Medulla oblongata (tissue), 1 donor: ENCODE measurements around the gene FLNC.

Experiments
- DNase-seq: peaks from one replicate; pipeline ENCODE4 v3.0.0-alpha.2; 2015; ENCODE audit errors: extremely low spot score

The FLNC gene

DNA sequence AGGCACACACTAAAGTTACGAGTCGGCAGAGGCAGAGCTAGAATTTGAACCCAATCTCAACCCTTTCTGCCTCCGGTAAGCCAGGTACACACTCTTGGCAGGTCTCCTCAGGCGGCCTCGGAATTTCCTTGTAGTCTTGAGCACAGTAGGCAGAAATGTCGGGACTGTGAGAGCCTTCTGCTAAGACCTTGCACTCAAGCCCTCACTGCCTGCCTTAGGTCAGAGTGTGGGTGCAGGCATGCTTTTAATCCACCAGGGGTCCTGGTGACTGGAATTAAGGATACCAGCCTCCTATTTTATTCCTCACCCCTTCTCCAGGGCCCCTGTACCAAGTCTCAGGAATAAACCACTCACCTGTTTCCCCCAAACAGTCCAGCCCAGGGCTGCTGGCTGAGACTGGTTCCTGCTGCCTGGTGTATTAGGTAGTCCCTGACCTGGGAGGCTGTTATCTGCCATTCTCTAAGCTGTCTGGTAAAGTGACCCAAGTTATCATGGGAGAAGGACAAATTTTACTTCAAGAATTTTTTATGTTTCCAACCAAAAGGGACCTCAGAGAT is 33.3 kb downstream of the FLNC start:
- DNase-seq: no peak

DNA sequence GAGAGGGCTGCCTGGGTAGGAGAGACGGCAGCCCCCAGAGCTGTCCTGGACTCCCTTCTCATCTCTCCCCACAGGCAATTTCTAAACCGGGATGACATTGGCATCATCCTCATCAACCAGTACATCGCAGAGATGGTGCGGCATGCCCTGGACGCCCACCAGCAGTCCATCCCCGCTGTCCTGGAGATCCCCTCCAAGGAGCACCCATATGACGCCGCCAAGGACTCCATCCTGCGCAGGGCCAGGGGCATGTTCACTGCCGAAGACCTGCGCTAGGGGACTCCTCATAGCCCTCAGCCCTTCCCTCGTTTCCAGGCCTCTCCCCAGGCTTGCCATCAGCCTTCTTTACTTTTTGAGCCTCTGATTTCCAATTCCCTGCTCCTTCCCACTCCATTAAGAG is 35.1 kb downstream of the FLNC start:
- no peak for DNase-seq

DNA sequence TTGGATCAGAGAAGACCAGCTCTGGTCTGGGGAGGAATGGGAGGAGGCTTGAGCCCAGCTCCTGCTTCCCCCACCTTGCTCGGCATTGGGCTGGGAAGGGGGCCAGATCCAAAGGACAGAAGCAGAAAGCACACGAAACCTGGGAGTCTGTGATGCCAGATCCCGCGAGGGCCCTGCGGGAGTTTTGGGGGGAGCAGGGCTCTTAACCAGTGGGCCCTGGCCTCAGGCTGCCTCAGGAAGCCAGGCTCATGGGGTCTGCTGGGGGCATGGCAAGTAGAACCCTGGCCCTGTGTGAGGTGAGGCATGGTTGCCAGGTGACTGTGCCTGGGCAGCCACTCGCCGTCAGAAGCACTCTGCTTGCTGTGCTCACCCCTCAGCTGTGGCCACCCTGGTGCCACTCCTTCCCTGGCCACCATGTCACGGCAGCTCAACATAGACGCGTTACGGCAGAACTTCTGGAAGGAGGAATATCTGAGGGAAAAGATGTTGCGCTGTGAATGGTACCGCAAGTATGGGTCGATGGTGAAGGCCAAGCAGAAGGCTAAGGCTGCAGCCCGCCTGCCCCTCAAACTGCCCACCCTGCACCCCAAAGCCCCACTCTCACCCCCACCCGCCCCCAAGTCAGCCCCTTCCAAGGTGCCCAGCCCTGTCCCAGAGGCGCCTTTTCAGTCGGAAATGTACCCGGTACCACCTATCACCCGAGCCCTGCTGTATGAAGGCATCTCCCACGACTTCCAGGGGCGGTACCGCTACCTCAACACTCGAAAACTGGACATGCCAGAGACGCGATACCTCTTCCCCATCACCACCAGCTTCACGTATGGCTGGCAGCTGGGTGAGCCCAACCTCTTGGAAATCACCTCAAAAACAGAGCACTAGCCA is 36.0 kb downstream of the FLNC start:
- no peak for DNase-seq

DNA sequence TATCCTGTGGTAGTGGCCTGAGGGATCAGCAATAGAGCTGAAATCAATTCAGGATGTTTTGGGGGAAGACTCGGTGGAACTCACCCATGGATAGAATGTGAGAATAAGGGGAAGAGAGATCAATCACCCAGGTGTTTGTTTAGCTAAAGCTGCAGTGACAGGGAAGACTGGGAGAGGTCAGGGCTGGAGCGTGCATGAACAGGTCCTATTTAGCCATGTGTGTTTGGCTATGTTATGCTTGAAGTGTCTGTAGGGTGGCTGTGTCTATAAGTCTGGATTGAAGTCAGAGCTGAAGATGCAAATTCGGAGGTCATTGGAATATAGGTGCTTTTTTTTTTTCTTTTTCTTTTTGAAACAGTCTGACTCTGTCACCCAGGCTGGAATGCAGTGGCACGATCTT is 37.0 kb downstream of the FLNC start:
- no peak for DNase-seq

DNA sequence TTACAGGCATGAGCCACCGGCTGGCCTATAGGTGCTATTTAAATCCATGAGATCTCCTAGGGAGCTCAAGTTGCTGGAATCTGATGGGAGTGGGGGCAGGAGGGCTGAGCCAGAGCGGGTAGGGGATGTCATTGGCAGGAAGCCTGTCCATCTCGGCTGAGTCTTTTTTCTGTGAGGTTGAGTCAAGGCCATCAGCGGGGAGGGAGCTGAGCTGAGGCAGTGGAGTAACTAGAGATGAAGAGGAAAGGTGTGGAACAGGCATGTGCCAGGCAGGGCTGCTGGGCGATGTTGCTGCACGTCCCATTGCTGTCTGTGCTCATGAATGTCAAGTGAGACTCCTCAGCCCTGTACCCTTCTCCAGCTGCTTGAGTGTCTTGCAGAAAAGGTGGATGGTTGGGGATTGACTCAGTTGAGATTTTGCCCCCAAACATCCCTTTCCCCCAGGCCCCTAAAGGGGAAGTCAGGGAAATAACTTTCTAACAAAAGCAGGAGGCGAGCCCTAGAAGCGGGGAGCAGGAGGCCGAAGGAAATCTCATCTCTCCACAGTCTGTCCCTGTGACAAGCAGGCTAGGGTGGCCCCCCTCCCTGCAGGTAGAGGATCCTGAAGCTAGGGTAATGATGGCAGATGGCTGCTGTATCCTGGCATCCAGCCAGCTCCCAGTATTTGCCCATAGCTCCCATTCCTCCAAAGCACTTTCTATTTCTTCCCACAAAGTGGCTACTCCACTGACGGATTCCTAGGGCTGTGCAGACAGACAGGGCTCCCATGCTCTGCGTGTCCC is 37.8 kb downstream of the FLNC start:
- DNase-seq: no peak

DNA sequence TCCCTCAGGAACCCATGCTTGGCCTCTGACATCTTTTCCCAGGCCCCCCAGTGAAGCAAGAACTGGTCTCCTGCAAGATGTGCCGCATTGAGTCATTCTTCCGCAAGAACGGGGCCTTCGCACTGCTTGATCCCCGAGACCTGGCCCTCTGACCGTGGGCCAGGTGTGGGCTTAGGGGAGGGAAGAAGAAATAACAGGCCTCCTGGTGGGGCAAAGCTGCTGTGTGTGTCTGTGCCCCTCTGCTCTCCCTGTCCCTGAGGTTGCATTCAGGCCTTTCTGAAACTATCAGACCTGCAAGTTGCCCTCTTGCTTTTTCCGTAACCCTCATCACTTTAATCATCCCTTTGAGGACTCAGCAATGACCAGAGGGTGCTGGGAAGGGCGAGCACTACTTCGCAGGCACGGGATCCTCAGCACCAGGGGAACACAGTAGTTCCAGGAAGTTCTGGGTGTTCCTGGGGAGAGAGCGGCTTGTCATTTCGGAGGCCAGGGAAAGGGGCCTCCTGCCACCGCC is 38.5 kb downstream of the FLNC start:
- no peak for DNase-seq

DNA sequence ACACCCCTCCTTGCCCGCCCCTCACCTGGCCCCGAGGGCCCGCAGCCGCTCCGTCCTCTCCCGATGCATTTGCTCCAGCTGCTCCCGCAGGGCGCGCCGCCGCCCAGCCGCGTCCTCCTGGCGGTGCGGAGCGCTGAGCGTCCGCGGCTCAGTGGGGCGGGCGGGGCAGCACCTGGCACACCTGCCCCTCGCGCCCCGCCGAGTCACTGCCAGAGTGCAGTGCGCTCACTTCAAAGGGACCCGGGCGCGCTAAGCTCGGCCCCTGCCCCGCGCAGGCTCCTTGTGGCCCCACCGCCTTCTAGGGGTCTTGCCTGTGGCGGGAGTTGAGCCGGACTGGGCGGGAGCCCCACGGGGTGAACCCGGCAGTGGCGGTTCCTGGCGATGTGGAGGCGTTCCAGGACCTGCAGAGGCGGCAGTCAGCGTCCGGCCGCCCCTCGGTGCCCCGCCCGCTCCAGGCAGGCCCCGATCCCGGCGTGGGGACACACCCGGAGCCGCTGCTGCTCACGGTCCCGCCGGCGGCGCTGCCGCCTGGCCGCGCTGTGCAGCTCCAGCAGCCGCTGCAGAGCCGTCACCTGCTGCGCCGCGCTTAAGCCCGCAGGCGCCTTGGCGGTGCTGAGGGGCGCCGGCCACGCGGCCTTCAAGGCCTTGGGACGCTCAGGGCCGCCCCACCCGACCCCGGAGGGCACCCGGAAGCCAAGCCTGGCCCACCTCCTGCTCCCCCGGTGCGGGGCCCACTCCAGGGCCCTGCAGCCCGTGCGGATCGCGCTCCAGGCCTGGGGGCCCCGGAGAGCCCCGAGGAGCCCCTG is 39.1 kb downstream of the FLNC start:
- DNase-seq: peak; percentile 34

DNA sequence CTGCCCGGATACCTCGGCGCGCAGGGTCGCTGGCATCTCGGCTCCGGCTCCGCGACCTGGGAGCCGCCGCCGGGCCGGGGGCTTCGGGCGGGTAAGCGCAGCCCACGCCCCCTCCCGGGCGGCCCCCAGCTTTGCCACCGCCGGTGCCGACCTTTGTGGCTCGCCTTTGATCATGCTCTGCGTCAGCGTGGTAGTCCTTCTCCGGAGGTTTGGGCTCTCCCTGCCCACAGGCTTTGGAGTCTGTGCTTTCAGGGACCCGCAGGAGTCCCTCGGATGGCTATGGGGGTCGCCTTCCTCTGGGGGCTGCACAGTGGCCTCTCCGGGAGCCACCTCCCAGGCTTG is 39.7 kb downstream of the FLNC start:
- no peak for DNase-seq

DNA sequence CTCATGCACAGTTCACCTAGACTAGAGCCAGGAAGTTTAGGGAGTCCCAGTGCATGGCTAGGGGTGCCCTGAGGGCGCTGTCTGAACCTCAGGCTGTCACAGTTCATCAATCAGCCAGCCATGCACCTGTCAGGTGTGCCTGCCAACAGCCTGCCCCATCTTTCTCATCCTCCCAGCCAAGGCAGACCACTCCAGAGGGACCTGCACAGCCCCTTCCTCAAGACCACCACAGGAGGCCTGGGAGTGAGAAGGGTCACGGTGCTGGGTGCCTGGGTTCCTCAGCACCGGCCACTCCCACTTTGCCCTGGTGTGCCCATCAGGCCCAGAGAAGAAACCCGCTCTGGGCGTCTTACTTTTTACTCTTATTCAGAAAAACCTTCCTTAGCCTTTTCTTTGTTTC is 40.8 kb downstream of the FLNC start:
- DNase-seq: no peak

DNA sequence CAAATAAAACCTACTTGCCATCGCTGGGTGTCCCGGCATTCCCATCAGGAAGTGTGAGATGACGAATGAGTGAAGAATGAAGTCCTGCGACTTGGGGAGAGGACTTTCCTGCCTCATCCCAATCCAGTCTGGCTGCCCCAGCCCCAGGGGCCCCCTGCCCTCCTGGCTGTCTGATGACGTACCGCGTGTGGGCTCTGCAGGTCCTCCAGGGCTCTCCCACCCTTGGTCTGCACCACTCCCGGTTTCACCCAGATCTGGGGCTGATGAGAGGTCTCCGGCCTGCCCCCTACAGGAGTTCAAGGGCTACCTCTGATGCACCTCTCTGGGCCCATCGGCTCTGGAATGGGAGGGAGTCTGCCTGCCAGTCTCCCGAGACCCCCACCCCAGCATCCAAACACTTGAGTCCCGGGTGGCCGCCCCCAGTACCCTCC is 42.2 kb downstream of the FLNC start:
- DNase-seq: no peak

DNA sequence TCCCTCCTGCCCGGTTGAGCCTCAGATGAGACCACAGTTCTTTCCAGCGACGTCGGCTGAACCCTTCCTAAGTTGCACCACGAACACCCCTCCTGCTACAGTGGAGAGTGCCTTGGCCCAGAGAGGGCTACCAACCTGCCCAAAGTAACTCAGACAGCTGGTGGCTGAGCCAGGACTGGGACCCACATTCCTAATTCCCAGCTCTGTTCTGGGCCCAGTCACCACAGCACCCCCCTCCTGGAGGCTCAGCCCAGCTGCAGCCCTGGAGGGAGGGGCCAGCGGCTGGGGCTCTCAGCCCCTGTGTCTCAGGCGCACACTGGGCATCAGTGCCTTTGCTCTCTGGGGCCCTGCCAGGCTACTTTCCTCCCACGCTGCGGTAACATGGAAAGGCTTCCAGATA is 43.0 kb downstream of the FLNC start:
- no peak for DNase-seq

DNA sequence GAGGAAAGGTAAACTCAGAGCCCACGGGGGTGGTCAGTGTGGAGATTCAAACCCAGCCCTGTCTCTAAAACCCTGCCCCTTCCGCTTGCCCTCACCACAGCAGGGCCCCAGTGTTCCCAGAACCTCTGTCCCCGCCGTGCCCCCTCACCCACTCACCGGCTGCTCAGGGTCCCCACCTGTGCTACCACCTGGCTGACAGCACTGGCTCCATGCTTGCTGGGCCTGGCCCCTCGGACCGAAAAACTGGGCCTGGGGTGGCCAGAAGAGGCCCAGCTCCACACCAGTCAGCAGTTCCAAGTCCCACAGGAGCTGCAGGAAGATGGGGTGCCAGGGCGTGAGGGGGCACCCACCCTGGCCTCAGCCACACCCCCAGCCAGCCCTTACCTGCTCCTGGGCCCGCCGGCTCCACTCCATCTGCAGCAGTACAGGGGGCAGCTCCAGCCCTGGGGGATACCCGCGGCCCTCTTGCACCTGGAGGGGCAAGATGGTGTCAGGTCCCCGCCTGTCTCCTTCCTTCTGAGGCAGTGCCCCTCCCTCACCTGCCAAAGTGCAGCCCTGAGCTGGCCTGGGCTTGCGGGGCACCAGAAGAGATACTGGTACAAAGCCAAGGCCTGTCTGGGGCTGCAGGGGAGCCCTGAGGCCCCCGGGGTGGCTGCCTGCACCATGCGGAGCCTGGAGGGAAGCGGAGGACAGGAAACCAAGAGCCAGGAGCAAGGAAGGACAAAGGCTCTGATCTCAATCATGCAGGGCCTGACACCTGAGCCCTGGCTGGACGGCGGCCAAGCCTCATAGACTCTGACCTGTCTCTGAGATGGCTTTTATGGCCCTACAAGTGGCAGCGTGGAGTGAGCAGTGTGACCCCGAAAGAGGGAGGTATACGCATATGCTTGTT is 44.2 kb downstream of the FLNC start:
- no peak for DNase-seq

DNA sequence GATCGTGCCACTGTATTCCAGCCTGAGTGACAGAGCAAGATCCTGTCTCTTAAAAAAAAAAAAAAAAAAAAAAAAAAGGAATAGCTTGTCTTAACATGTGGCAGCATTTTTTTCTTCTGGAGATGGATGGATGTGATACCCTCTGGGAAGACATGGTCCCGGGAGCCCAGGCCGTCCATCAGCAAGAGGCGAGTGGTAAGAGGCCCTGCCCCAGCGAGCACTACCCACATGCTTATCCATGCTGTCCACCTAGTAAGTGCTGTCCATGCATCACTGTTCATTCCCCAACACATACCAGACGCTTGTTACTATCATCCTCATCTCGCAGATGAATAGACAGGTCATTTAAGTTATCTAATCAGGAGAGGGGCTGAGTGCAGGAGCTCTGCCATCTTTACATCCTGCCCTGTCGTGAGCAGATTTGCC is 45.3 kb downstream of the FLNC start:
- no peak for DNase-seq

DNA sequence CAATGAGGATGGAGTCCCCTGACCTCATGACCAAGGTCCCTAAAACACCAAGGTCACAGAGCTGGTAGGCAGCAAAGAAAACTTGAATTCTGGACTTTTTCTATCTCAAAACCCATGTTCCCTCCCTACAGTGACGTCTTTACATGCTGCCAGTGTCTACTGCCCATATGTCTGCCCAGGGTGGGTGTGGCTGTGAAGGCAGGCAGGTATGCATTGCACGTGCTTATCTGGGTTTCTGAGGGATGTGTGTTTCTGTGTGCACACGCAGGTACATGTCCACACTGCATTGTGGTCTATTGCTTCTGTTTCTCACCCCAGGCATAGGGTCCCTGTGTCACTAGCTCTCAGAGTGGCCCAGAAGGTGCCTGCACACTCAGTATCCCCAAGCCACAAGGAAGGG is 45.9 kb downstream of the FLNC start:
- no peak for DNase-seq

DNA sequence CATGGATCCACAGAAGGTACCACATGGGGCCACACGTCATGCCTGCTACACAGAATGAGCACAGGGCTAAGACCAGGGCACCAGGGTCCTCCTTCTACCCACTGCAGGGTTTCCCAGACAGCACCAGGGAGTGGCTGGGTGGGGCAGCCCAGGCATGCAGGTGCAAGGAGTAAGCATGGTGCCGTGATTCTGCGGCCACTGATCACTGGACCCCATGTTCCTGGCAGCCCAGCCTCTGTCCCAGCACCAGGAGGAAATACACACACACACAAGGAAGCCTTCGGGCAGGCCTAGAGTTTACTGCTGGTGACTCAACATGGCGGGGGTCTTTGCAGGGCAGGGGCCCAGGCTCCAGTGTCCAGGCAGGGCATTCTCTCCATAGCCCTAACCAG is 46.4 kb downstream of the FLNC start:
- no peak for DNase-seq

DNA sequence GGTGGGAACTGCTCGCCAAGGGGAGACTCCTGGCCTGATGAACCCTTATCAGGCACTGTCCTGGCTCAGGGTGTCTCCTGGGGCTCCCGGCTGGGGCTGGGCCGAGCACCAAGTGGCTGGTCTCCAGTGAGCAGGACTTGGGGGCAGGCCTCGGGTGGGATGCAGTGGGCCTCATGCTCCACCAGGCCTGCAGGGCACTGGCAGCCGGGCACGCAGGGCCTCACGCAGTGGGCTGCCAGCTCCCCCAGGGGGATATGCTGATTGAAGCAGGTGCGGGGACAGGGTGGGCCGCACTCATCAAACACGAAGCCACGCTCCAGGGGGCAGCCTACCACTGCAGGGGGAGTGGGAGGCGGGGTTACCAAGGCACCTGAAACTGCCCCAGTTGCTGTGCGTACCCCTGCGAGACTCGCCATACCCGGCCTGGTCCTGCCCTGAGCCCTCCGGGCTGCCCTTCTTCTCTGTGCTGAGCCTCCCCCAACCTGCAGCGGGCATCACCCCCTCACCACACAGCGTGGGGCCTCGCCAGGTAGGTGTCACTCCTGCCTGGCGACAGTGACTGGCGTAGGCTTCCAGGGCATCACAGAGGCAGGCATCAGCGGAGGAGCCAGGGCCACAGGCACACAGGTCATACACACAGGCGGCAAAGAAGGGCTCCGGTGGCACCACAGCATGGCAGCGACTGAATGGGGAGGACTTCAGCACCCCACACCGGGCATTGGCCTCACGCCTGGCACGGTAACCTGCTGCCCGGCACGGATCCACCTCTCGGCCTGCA is 47.0 kb downstream of the FLNC start:
- no peak for DNase-seq

DNA sequence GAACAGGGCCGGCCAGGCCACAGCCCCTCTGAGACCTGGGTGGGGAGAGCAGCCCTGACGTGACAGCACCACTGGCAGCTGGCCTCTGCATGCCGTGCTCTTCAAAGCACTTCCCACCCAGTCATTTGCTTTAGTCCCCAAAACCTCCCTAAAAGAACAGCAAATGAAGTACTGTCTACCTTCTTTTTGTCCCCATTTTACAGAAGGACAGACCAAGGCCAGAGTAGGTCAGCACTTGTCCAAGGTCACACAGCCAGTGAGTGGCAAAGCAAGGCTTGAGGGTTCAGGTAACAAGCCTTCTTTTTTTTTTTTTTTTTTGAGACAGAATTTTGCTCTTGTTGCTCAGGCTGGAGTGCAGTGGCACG is 47.5 kb downstream of the FLNC start:
- DNase-seq: no peak

DNA sequence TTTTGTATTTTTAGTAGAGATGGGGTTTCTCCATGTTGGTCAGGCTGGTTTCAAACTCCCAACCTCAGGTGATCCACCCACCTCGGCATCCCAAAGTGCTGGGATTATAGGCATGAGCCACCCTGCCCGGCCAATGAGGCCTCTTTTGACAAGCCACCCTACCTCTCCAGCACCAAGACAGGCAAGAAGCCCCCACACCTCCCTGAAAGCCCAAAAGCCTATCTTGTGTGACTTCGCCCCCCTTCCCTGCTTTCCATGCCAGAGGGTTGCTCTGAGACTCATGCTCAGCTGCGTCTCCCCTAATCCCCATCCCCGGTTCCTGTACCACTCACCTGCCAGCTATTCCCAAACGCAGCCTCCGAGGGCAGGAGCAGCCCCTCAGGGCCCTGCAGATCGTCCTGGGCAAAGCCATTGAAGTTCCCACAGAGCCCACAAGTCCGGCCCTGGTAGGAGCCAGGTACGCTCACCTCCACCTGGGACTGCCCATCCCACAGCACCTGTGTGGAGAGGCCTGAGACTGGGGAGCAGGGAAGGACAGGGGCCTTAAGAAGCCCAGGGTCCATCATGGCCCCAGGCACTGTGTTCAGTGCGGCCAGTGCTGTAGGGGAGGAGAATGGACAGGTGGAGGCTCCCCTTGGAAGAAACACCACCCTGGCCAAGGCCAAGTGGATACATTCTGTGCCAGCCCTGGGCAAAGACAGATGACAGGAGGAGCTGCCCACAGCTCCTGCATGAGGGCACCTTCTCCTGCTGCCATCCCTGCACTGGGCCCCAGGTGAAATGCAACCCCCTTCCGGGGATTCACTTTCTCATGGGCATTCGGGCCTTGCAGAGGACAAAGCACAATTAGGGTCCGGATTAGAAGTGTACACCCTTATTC is 48.3 kb downstream of the FLNC start:
- DNase-seq: no peak

DNA sequence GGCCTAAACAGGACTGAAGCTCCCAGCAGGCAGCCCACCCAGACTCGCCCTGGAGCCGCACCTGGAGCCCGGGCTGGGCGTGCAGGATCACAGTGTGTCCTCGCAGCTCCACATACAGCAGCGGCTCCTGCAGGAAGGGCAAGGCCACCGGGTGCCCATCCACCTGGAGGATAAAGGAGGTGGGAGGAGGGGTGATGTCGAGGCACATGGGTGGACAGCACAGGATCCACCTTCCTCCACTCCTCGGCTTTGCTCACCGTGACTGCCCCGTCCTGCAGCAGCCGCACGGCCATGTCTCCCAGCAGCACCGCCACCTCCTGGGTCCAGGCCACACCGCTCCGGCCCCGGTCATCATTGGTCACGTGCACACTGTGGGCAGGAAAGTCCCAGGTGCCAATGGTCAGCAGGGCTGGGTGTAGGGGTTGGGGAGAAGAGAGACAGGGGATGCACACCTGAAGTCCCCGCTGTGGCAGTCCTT is 49.3 kb downstream of the FLNC start:
- DNase-seq: no peak
